Measurements from ENCODE around the gene HSPB3.

Gene HSPB3

GRCh38 chr5:54470677-54471076, 15.2 kb downstream of the HSPB3 start:
- no peak overlapping the region for H3K4me3 ChIP-seq (ENCODE audit: low read depth, low read length)
- TF ChIP-seq, protein P1, sequence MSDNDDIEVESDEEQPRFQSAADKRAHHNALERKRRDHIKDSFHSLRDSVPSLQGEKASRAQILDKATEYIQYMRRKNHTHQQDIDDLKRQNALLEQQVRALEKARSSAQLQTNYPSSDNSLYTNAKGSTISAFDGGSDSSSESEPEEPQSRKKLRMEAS (IDR thresholded peaks at IDR 0.05; ENCODE audit: low read depth, low read length): no peak
- TF ChIP-seq POLR2A (IDR thresholded peaks at IDR 0.05; ENCODE audit: extremely low read depth, insufficient read length): no peak
- TF ChIP-seq MYC (IDR thresholded peaks at IDR 0.05; ENCODE audit: low read depth, low read length): no peak
- no peak for TF ChIP-seq CTCF (IDR thresholded peaks at IDR 0.05; ENCODE audit: low read depth, low read length)
- DNase-seq (ENCODE audit: low read depth): no peak

DNA sequence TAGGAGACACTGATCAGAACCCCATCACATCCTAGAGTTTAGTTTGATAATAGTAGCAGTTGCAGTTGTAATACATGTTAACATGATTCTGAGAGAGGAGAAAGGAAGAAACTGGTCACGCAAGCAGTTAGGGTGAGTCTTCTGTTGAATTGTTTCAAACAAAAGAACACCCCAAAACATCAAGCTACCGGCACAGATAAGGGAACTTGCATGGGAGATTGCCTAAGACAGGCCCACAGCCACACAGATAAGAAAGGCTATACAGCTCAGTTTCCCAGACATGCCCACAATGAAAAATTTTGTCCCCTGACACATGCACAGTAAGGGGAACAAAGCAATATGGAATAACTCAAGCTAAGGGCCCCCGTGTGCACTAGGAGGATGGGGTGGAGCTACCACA, 15.9 kb downstream of the HSPB3 start:
- DNase-seq (ENCODE audit: low read depth): no peak
- TF ChIP-seq MYC (IDR thresholded peaks at IDR 0.05; ENCODE audit: low read depth, low read length) (no peak), POLR2A (IDR thresholded peaks at IDR 0.05; ENCODE audit: extremely low read depth, insufficient read length) (no peak), CTCF (IDR thresholded peaks at IDR 0.05; ENCODE audit: low read depth, low read length) (no peak)
- TF ChIP-seq, protein P1 (IDR thresholded peaks at IDR 0.05; ENCODE audit: low read depth, low read length): no peak
- no peak overlapping the region for H3K4me3 ChIP-seq (ENCODE audit: low read depth, low read length)

GRCh38 chr5:54476682-54477081, 21.2 kb downstream of the HSPB3 start:
- no peak overlapping the region for H3K4me3 ChIP-seq (ENCODE audit: low read depth, low read length)
- no peak for DNase-seq (ENCODE audit: low read depth)
- TF ChIP-seq CTCF (IDR thresholded peaks at IDR 0.05; ENCODE audit: low read depth, low read length) (no peak), MYC (IDR thresholded peaks at IDR 0.05; ENCODE audit: low read depth, low read length) (no peak), POLR2A (IDR thresholded peaks at IDR 0.05; ENCODE audit: extremely low read depth, insufficient read length) (no peak)
- TF ChIP-seq, protein P1 (IDR thresholded peaks at IDR 0.05; ENCODE audit: low read depth, low read length): no peak

DNA sequence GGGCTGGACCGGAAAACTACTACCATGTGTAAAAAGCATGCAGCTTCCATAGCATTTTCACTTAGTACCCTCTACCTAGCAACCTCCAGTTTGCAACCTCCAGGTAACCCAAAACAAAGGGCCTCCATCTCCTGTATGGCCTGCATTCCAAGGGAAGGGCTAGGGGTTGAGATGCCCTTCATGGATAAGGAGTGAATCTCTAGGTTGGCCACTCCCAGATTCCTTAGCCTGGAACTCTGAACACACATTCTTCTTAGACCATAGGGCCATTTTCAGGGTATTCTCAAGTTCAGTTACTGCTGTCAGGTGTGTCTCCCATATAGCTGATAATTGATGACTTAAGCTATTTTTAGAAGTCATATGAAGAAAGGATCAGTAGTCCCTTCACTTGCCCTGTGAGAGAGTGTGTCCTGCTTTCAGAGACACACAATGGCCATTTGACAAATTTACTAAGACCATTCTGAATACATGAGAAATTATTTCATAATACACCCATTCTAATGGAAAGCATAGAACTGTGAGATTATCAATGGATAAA, 22.5 kb downstream of the HSPB3 start:
- H3K4me3 ChIP-seq (ENCODE audit: low read depth, low read length): no peak overlapping the region
- no peak for DNase-seq (ENCODE audit: low read depth)
- TF ChIP-seq POLR2A (IDR thresholded peaks at IDR 0.05; ENCODE audit: extremely low read depth, insufficient read length) (no peak), MYC (IDR thresholded peaks at IDR 0.05; ENCODE audit: low read depth, low read length) (no peak), CTCF (IDR thresholded peaks at IDR 0.05; ENCODE audit: low read depth, low read length) (no peak)
- TF ChIP-seq, protein P1 (IDR thresholded peaks at IDR 0.05; ENCODE audit: low read depth, low read length): no peak

GRCh38 chr5:54480296-54480695, 24.8 kb downstream of the HSPB3 start:
- DNase-seq (ENCODE audit: low read depth): no peak
- TF ChIP-seq, protein P1 (IDR thresholded peaks at IDR 0.05; ENCODE audit: low read depth, low read length): no peak
- TF ChIP-seq POLR2A (IDR thresholded peaks at IDR 0.05; ENCODE audit: extremely low read depth, insufficient read length) (no peak), CTCF (IDR thresholded peaks at IDR 0.05; ENCODE audit: low read depth, low read length) (no peak), MYC (IDR thresholded peaks at IDR 0.05; ENCODE audit: low read depth, low read length) (no peak)
- H3K4me3 ChIP-seq (ENCODE audit: low read depth, low read length): no peak overlapping the region
